GM19351 (cell line): ENCODE data around the gene SGMS2.

Experiments used
- ATAC-seq: cut with Tn5 transposase; IDR thresholded peaks from one replicate; pipeline ENCODE4 v1.9.1; 2021; ENCODE audit warnings: mild to moderate bottlenecking, moderate library complexity; ENCODE audit not compliant: unreplicated experiment

Gene SGMS2

DNA sequence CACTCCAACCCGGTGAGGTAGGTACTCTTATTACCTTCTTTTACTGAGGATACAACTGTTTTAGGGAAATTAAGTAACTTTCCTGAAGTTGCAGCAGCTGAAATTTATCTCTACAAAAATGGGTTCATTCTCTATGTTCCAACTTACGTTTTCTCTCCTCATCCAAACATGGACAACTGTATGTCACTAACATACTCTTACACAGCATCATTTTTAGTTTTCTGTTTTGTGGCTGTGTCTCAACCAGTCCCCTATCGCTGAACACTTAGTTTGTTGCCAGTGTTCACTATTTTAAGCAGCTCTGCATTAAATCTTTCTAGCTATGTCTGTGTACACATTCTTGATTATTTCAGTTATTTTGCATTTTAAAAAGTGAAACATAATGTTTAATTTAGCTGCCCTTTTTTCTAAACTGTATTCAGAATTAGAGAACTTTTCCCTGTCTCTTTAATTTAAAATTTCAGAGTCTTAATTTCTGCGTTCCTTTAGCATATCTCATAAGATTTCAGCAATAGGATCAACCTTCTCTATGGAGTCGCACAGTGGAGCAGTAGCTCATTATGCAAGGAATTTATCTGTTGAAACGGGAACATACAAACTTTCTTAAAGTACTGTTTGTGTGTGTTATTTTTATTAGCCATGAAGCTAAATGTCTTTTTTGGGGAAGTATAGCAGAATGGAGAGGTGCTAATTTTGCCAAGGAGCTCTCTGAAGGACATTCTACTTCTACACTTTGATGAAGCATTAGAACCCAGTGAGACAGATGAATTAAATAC is 3.8 kb downstream of the SGMS2 start:
- no peak for ATAC-seq

DNA sequence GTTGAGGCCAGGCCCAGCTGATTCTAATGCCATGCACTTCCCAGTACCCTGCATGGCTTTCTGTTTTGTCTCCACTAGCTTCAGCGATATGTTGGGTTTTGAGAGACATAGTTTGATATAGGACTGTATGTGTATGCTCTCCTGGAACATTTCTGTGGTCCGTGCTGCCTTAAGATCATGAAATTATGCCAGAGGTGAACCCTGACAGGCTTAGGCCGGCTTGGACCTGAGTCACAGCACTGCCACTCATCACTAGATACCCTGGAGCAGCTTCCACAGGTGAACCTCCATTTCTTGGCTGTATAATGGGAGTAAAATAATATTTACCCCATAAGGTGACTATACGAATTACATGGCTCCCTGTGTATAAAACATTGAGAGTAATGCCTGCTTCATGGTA is 6.4 kb downstream of the SGMS2 start:
- no peak for ATAC-seq

DNA sequence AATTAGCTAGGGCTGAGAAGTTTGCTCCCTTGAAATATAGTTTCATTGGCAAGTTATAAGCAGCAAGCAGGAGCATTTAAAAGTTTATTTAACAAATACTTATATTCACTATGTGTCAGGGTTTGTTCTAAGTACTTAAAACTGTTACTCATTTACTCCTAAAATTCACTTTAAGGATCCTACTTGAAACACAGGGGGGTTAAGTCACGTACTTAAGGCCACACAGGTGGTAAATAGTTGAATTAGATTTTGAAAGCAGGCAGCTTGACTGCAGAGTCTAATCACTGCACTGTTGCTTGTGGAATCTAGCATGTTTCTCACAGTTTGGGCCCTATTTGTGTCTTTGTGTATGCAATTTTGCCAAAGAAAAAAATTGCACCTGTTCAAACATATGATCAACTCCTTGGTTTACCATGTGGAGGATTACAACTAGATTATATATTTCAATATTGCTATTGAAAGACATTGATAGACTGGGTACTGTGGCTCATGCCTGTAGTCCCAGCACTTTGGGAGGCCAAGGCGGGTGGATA is 7.6 kb downstream of the SGMS2 start:
- no peak for ATAC-seq

DNA sequence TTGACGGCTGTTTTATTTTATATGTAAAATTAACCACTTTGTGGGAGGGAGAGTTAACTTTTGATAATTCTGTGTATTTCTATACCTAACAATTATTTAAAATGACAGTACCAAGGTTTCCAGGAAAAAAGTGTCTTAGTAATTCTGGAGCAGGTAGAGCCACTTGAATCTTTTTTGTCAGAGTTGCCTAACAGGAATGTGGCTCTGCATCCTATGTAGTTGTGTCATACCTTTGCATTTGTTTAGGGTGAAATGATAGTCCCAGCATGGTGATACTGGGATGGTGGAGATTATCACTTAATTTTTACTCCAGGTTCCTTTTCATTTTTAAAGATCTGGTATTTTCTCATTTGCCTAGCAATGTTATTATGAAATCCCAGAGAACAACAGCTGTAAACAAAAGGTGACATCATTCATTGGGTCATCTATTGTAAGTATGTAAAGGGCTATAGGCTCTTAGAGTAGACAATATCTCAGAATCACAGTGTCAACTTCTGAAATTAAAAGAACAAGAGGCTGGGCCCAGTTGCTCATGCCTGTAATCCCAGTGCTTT is 9.6 kb downstream of the SGMS2 start:
- ATAC-seq: no peak

DNA sequence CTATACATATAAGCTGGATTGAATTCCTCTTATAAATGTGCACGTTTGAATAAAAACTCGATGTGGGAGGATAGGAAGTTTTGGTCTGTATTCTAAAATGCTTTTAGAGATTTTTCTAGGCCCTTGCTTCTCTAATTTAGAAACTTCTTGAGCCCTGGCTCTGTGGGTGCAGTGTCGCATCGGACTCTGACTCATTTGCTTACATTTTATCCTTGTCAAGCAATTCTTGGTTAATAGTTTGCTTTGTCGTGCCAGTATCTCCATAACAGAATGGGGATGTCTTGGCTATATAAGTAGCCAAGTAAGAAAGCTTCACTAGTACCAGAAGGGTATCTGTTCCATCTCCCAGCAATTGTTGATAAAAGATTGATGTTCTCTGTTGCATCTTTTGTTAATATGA is 10.7 kb downstream of the SGMS2 start:
- no peak for ATAC-seq

DNA sequence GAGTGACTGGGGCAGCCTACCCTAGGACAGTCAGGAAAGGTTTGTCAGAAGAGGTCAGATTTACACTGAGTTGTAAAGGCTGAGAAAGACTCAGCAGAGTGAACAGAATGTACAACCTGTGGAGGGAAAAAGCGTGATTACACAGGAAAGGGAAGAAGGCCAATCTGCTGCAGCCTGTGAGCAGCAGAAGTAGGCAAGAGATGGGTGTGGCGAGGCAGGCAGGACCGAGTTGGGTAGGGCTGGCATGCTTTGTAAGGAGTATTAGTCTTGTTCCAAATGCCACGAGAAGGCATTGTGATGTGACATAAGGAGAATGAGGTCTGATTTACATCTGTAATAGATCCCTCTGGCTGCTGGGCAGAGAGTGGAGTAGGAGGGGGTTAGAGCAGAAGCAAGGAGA is 12.6 kb downstream of the SGMS2 start:
- ATAC-seq: no peak

DNA sequence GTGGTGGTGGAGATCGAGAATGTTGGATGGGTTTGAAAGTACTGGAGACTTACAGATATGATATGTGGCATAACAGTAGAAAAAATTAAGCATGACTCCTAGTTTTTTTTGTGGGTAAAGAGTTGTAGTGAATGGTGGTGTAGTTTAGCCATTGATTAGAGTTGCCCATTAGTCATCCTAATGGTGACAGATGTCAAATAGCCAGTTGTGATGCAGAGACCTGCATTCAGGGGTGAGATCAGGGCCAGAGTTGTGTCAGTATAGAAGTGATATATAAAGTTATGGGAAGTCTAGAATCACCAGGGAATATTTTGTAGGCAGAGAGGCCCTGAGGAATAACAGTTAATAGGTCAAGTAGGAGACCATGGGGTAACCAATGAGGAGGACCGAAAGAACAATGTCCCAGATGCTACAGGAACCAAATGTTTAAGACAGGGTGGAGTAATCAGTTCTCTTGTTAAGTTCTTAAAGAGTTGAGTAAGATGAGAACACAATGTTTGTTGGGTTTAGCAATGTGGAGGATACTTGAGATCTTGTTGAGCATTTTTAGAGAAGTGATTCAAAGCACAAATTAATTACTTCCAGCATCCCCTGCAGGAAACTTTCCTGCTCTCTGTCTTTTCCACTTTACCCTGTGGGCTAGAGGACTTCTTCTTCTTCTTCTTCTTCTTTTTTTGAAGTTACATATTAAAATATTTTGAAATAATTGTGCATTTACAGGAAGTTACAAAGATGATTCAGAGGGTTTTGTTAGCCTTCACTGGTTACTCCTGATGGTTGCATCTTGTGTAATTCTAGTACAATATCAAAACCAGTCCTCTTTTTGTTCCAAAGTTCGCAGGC is 13.3 kb downstream of the SGMS2 start:
- ATAC-seq: no peak

DNA sequence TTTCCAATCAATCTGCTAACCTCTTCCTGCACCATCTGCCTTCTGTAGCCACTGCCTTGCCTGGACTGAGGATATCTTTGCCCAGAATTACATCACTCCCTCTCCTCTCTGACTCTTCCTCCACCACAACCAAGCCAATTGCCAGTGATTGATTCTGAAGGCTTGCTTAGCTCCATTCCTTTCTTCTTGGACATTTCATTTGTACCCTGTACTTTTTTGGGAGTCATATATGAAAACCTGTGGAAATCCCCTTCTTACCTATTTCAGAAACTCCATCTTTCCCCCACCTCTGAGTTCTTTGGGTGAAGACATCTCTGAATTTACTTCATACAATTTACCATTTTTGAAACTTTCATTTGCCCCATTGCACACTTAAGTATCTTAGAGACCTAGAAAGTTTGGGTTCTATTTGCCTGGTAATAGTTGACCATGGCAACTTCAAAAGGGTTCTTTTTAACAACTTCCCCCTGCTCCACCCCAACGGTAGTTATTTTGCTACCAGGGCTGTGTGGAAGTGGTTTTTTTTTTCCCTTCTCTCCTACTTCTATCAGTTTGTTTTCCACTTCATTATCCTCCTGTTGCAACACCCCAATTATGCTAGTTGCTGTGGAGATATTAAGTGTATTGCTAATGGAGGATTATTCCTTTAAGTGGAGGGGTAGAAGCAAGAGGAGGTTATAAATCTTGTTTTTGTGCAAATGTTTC is 14.3 kb downstream of the SGMS2 start:
- ATAC-seq: no peak

DNA sequence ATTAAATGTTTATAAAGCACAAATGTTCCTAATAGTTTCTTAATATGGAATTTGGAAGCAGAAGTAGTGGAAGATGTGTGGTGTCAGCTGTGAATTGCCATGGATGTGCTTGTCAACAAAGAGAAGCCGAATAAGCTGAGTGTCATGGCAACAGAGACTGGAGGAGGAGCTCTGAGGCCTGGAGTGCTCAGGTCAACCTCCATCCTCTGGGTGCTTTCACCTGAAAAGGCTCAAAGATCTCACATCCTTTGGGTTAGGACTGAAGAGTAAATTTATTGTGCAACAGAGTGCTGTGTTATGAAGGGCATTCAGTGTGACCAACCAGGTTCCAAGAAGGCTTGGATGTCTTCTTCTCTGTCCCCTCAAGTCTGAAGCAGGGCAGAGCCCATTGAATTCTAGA is 18.7 kb downstream of the SGMS2 start:
- no peak for ATAC-seq

DNA sequence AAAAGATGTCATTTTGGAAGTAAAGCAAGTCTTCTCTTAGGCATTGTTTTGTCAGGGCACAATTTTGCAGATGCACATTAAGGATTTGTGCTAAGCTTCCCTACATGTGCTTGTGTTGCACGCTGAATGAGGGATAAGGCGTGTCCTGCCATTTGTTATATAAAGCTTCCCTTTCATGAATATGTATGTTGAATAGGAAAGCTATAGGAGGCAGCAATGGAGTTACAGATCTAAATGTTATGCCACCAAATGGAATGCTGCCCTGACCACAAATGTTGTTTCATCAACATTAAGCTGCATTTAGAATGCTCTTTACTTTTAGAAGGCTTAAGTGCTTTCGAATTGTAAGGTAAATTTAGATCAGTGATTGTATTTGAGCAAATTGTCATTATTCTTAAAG is 20.9 kb downstream of the SGMS2 start:
- no peak for ATAC-seq

DNA sequence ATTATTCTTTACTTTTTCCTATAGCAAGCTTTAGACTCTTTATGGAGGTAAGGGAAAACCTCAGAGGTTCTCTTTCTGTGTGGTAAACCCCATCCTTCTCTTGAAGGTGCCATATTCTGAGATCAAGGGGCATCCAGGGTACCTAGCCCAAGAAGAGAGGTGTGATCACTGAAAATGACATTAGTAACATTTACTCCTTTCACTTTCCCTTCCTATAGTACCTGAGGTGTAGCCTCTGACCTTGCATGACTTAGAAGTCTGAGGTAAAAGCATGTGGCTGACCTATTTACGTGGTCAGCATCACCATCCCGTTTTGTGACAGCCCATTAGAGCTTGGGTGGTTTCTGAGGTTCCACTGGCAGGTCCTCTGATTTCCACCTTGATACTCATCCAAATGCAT is 25.7 kb downstream of the SGMS2 start:
- no peak for ATAC-seq

DNA sequence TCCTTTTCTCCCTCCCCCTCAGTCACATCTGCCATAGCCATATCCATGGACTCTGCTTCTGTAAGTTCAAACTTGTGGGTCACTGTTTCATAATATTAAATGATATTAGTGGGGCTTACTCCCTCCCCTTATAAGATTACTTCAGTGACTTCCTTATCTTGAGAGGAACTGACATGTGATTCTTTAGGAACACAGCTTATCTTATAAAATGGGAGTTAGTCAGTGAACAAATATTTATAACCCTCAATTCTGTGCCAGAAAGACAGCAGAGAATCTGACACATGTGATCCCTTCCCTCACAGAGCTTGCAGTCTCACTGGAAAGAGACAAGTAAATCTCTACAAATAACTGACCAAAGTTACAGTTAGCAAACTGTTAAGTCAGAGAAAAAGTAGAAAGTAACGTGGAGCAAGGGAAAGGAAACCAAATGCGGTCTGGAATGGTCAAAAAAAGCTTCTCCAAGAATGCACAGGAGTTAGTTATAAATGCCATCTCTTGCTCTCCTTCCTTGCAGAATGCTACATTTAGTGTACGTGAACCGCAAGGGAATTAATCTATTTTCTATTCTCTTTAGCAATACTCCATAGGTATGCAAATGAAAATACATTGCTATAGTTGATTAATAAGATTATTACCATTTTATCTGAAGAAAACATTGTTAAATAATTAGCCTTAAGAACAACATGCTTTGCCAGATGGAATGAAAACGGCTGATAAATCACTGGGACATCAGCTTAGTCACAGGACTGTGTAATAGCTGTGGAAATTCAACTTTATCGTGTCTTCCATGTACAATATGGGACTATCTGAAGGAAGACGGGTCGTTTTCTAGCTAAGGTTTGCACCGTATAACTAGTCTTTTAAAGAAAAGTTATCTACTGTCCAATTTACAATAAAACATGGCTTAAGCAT is 29.0 kb downstream of the SGMS2 start:
- no peak for ATAC-seq

DNA sequence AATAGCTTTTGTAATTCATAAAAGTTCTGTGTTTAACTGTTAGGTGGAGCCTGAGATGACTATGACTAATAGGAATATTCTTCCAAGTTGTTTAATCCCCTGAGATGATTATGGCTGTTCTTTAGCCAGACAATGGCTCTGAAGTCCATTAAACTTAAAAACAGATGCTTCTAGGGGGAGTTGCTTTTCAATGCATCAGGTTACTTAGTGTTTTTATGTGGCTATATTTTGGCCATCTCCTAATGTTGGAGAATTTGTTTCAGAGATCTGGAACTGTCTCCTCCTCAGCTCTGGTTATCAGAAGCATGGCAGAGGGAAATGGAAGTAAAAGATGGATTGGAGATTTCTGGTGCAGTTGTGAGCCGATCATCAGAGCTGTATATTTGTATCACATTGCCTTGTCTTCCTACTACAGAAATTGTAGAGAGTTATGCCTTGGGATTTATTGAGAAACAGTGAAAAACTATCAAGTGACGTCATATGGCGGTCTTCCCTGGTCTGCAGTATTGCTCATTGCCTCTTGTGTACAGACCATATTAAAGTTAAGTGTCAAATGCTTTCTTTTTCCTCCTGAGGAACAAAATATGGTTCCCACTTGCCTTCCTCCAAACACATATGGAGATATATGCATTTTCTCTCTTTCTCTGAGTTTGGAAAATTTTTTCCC is 29.8 kb downstream of the SGMS2 start:
- no peak for ATAC-seq

DNA sequence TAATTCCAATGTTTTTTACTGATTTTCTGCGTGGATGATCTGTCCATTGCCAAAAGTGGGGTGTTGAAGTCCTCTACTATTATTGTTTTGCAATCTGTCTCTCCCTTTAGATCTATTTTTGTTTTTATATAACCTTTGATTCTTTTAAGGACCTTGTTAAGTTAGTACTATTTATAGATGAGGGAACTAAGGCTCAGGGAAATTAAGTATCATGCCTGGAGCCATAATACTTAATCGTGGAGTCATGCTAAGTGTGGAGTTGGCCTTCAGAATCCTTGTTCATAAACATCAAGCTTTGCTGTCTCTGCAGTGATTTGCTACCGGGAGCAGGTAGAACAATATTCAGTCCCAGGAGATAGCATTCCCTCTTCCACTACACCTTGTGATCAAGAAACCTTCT is 31.0 kb downstream of the SGMS2 start:
- ATAC-seq: no peak

DNA sequence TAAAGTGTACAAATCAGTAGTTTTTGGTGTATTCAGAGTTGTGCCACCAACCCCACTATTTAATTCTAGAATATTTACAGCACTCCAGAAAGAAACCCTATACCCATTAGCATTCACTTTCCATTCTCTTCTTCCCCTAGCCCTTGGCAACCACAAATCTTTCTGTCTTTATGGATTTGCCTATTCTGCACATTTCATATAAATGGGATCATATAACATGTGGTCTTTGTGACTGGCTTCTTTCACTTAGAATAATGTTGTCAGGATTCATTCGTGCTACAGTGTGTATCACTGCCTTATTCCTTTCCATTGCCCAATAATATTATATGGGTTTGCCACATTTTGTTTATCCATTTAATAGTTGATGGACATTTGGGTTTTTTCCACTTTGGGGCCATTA is 32.2 kb downstream of the SGMS2 start:
- no peak for ATAC-seq

DNA sequence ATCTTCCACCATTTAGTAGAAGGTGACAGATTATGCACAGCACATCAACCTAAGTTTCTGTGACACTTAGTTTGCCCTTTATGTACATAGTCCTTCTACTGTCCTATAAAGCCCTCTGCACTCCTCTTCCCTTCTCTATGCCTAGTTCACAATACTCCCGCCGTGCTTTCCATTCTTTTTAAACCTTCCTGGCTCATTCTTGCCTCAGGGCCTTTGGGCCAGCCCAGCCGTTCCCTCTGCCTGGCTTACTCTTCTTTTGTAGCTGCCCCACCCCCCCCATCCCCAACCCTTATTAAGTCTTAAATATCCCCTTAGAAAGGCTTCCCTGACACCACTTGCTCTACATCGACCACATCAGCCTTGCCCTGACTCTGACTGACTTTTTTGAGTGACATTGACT is 33.0 kb downstream of the SGMS2 start:
- ATAC-seq: no peak

DNA sequence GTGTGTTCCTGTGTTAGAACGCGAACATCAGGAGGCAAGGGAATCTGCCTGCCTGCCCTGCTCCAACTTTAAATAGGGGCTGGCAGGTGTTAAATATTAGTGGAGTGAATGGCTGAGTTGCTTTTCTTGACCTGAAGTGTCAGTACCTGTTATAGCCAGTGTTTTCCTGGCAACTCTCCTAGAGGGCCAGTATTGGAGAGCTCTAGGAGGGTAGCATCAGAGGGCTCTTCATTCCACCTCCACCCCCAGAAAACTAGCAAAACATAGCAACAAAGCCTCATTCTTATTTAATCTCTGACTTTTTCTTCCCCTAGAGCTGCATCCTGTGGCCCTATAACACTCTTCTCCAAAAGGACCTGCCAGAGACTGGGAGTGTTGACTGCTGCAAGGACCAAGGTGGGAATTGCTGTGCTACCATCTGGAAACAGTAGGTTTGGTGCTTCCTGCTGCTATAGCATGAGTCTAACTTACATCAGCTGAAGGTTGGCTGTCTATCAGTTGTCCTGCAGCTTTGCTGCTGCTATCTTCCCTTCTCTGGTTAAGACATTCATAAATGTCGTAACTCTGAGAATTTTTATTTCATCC is 33.5 kb downstream of the SGMS2 start:
- no peak for ATAC-seq

DNA sequence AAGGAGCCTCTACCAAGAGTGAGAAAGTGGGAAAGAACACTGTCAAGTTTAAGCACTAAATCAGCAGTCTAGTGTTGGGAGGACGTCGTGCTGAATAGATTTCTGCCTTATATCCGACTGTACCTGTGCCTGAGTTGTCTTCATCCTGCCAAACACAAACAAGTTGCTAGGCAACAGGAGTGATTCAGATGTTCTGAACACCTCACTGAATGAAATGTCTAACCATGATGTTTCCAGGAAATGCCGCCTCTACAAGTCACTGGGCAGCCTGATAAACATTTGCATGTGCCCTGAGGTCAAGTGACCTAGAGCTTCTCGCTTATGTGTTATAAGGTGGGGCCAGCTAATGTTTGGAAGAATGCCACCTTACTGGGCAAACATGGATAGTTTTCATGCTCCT is 37.9 kb downstream of the SGMS2 start:
- ATAC-seq: no peak

DNA sequence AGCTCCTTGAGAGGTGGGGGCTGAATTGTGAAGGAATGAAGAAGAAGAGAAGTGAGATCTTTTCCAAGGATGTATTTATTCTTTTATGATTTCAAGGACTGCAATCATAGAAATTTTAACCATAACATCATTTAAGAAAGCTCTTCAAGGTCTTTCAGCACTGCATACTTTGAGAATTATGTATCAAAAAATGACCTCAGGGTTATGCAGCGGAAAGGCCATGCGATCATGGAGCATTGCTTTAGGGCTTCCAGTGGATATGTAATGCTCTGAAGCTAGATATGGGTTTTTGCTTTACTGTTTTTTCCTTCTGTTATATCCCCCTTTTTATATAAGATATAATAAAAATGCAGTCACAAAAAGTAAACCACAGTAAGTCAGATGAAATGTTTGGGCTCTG is 38.7 kb downstream of the SGMS2 start:
- ATAC-seq: no peak
